HG03025 (cell line): ENCODE results near the gene HASPIN.
A peak's percentile ranks its signal among the peaks of the same experiment; 100 is the strongest.

Experiments used
- ATAC-seq: cut with Tn5 transposase; IDR thresholded peaks from one replicate; pipeline ENCODE4 v1.9.1; 2021; ENCODE audit warnings: mild to moderate bottlenecking, moderate library complexity; ENCODE audit not compliant: unreplicated experiment, low FRiP score

HASPIN gene

DNA sequence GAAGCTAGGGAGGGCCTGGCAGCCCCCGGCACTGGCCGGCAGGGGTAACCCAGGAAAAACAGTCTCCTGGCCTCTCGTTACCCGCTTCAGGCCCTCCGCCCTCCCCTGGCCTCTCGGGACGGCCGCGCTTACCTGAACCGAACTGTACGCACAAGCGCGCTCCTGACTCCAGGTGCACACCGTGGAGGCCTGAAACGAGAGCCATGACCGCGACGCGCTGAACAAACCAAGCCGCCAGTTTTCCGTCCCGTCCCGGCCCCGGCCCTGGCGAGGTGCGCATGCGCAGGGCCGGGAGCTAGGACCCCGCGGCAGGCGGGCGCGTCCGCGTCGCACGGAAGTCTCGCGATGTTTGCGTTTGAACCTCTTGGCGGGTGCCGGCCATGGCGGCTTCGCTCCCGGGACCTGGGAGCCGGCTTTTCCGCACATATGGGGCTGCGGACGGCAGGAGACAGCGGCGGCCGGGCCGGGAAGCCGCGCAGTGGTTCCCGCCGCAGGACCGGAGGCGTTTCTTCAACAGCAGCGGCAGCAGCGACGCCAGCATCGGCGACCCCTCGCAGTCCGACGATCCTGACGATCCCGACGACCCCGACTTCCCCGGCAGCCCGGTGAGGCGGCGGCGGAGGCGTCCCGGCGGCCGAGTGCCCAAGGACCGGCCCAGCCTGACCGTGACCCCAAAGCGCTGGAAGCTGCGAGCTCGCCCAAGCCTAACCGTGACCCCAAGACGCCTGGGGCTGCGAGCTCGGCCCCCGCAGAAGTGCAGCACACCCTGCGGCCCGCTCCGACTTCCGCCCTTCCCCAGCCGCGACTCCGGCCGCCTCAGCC, at the start of gene HASPIN:
HASPIN (plus strand) TSS at position 348 of the 822 bp plus-strand sequence; CDS start at position 381, 33 bp downstream.
- ATAC-seq: peak; percentile 82

DNA sequence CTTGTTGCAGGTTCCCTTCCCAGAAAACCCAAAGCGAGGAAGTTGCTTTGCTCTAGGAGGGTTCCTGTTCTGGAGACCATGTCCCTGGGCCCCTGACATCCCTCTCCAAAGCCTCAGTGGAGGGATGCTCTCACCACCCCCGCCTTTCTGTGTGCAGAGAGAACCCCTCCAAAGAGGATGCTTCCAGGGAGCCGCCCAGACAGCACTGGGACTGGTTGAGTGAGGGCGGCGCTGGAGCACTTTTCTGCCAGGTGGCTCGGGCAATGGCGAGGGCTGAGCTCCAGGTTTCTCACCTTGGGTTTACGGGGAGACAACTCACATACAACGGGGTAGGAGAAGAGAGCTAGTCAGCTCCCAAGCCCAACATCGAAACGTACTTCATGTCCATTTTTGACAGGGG, 47.8 kb upstream of the HASPIN start:
- ATAC-seq: no peak

DNA sequence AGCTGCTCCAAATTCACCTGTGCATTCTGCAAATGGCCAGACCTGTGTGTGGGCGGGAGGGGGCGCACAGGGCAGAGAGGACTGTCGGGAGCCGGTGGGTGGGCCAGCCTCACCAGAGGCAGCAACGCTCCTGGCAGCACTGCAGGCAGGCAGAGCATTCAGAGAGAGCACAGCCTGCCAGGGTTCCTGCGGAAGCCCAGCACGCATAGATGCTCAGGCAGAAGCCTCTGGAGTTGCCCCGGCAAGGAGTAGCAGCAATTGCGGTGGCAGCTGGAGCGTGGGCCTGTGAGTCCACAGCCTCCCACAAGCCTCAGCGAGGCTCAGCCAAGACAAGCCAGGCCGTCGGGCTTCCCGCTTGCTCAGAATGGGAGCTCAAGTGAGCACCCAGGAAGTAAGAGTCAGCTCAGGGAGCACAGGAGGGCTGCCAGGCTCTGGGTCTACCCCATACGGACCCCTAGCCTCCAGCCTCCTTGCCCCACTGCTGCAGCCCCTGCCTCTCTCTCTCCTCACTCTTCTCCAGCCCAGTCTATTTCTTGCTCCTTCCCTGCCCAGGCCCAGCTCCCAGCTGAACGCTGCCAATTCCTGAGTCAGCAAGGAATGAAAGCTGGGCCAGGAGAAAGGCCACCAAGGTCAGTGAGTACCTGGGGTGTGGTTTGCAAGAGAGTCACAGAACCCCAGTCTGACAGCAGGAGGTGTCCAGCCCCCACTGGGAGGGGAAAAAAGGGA, 45.4 kb upstream of the HASPIN start:
- ATAC-seq: no peak

DNA sequence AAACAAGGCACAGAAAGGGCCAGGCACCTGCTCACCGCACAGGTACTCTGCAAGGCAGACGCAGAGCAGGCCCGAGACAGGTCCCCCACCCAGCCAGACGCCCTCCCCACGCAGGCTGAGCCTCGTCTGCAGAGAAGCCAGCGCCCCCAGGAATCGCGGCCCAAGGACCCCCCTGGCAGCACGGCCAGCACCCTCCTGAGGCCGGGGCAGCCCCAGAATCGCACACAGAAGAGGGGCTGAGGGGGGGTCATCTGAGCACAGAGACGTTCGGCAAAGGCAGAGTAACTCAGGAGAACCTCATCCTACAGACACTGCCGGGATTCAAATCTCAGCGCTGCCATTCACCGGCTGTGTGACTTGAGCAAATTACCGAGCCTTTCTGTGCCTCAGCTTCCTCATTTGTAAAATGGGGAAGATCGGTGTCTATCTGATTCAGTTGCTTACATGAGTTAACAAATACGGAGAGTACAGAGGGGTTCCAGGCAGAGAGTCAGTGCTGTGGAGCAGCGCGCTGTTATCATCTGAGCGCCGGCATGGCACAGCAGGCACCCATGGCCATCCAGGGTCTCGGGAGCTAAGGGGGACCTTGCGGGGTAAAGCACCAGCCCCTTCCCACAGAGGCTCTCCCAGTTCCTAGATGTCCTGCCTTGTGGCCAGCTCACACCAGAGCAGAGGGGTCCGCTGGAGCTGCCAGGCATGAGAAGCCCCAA, 44.7 kb upstream of the HASPIN start:
- ATAC-seq: no peak

DNA sequence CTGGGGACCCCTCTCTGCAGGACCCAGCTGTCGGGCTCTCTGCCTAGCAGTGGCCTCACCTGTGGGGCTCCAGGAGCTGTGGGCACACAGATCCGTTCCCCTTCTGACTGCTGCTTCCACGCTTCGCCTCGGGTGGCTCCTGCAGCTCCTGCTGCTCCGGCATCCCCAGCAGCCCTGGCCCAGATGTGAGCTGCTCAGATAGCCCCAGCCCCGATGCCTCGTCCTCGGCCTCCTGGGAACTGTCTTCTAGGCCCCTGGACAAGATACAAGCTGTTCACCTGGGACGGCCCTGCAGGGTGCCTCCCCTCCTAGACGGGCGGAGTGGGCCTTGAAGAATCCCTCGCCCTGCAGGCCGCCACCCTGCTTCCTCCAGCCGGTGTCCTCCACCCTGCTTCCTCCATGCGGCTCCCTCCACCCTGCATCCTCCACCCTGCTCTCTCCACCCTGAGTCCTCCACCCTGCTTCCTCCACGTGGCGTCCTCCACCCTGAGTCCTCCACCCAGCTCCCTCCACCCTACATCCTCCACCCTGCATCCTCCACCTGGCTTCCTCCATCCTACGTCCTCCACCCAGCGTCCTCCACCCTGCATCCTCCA, 44.1 kb upstream of the HASPIN start:
- ATAC-seq: no peak

DNA sequence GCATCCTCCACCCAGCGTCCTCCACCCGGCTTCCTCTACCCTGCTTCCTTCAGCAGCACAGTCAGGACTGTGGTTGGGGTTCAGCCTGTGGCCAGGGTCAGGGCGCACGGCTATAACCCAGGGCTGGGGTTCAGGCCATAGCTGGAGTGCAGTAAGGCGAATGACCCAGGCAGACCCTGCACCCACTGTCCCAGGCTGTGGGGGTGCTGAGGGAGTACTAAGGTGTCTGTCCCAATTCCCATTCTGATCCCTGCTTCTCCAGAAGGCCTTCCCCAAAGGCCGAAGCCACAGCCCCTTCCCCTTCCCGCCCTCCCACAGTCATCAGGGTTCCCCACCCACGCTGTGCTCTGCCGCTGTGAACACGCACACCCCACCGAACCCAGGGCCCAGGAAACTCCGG, 42.6 kb upstream of the HASPIN start:
- ATAC-seq: no peak

DNA sequence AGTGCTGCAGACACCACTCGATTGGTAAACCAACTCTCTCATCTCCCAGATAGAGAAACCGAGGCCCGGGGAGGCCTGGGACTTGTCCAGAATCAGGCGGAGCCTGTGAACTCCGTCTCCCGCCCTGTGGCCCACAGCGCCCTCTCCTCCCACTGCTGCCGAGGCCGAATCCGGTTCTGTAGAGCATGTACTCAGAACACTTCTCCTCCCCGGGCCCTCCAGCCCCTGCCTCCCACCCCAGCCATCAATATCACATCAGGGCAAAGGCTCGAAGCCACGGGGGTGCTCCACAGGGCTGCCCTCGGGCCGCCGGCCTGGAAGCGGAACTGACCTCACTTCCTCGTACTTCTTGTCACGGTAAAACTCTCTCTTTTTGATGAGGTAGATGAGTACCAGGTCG, 42.1 kb upstream of the HASPIN start:
- no peak for ATAC-seq

DNA sequence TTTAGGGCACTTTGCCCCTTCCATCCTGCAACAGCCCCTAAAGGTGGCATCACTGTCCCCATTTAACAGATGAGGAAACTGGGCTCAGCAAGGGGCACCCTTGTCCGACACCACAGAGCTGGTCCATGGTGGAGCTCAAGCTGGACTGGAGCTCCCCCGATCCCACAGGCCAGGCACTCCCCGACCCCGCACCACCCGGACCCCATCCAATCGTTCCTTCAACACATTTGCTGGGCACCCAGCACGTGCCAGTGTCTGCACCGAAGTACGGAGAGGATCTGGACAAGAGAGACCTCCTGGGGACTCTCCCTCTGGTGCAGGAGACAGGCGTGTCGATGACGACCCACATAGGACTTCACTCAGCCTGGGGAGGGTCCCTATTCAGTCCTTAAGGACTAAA, 41.7 kb upstream of the HASPIN start:
- no peak for ATAC-seq

DNA sequence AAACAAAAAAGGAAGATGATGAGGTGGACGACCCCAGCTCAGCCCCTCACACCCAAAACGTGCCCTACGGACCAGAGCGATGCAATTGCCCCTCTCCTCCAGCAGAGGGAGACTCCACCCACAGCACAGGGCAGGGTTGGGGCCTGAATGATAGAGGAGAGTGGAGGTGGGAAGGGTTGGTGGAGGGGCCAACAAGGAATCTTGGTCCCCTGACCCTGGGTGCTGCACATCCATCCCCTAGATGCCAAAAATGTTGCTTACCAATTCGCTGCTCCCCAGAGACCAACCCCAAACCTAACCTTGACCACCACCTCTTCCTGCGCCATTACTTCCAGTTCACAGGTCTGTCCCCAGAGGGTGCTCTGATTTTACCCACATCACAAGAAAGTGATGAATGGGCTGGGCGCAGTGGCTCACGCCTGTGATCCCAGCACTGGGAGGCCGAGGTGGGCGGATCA, 40.6 kb upstream of the HASPIN start:
- ATAC-seq: no peak

DNA sequence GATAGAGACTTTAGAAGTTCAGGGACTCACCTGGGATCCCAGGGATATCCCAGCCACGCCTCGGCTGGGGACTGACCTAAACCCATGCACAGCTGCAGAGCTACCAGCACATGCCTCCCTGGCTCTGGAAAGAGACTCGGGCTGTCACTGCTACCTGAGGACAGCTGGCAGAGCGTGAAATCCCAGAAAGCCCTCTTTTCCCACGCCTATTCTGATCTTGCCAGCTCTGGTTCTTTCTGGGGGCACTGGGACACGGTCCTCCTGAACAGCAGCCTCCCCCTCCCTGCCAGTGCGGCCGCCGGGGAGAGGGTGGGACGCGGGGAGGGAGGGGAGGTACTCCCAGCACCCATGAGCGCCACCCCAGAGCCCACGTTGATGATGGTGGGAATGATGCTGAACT, 38.5 kb upstream of the HASPIN start:
- ATAC-seq: no peak

DNA sequence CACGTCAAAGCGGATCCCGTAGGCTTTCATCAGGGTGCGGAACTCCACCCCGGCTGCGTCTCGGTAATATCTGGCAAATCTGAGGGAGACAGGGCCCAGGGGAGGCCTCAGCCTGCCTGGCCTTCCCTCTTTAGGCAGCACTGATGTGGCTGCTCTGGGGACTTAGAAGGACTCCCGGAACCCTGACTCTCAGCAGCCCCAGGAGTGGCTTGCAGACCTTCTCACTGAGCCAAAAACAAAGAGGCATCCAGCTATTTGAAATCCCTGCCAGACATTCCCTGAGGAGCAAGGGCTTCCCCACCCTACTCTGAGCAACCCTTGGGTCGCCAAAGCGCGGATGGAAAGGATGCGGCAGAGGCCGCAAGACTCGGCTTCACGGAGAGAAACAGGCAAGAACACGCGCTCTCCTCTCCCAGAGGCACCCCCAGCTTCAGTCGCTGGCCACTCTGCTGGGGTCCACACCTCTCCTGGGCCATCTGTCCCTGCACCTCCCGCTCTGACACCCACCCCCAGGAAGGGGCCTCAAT, 35.6 kb upstream of the HASPIN start:
- ATAC-seq: no peak

DNA sequence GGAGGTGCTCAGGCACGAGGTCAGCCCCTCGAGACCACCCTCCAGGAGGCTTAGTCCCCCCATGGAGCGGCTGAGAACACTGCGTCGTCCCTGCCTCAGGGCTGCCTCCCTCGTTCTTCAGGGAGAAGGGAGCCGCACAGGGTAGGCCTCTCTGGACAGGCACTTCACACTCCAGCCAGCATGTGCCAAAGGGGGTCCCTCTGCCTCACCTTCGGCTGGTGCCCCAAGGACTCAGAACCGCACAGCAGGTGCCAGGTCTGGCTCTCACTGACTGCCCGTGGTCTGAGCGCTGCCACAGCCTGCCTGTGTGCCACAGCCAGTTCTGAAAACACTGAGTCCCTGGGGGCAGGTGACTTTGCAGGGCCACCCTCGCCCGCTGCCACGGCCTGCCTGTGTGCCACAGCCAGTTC, 34.8 kb upstream of the HASPIN start:
- ATAC-seq: no peak

DNA sequence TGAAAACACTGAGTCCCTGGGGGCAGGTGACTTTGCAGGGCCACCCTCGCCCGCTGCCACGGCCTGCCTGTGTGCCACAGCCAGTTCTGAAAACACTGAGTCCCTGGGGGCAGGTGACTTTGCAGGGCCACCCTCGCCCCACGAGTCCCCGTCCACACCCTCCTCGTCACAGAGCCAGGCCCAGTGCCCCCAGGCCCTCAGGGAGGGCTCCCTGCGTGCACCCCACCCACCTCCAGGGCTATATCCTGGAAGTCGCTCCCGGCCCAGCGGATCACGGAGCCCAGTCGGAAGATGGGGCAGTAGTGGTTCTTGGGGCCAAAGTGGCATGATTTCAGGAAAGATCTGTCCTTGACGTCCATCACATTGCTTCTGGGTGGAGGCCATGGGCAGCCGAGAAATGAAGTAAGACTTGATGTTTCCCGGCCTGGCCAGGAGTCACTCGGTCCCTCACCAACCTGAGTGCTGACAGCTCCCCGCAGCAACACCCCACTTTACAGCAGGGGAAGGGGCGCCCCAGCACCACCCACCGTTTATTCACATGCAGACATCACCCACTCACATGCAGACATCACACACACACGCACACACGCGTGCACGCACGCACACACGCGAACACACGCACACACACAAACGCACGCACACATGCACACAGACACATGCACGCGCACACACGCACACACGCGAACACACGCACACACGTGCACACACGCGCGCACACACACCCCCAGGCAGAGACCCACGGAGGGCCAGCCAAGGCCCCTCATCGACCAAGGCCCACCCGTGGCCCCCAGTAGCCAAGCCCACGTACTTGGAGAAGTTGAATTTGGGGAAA, 34.2 kb upstream of the HASPIN start:
- ATAC-seq: no peak

DNA sequence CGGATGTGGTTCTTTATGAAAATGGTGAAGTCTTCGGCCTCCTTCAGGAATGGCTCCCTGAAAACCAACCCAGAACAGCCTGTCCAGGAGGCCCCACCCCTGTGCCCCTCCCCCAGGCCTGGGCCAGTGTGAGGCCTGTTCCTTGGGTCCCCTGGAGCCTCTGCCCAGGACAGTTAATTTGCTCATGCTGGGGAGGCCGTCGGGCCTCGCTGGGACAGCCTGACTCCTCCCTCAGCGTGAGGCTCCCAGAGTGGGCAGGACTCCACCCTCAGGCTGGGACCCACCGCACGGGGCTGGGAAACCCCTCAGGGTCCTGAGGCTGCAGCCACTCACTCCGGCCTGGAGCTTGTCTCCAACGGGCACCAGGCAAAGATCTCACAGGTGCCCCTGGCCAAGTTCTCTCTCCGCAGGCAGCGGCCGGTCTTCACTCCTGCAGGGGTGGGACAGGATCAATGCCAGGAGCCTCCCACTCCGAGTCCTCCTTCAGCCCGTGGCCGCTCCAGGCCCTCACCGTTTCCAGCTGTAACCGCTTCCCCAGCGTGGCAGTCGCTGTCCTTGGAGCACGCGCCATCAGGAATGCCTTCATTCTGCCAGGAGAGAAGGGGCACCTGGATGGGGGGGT, 33.5 kb upstream of the HASPIN start:
- ATAC-seq: no peak

DNA sequence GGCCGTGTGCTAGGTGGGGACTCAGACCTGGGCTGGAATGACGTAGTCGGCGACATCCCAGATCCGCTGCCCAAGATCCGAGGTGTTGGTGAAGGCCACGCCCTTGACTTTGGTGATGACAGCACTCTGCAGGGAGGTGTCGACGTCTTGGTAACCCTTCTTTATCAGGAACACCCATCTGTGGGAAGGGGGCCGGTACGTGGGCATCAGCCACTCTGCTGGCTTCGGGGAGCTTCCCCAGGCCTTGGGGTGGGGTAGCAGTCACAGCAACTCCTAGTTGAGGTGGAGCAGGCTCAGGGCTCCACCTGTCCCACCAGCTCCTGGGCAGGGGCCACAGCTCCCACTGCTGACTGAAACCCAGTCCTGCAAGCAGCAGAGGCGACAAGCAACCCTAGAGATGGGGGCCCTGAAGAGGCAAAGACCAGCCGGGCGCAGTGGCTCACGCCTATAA, 32.1 kb upstream of the HASPIN start:
- ATAC-seq: no peak

DNA sequence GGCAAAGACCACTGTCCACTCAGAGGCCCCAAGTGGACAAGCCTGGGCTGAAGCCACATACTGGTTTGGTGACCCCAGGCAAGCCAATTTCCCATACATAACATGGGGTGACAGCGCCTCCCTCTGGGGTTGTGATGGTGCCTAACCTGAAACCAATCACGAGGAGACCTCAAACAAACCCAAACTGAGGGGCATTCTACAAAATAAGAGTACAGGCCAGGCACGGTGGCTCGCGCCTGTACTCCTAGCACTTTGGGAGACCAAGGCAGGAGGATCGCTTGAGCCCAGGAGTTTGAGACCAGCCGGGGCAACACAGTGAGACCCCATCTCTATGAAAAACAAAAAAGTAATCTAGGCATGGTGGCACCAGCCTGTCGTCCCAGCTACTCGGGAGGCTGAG, 31.4 kb upstream of the HASPIN start:
- ATAC-seq: no peak

DNA sequence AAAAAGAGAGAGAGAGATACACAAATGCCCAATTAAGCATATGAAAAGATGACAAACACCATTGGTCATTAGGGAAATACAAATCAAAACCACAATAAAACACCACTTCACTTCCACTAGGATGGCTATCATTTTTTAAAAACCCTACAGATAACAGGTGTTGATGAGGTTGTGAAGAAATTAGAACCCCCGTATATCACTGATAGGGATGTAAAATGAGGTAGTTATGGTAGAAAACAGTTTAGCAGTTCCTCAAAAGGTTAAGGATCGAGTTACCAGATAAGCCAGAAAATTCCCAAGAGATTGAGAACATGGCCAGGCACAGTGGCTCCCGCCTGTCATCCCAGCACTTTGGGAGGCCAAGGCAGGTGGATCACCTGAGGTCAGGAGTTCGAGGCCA, 30.6 kb upstream of the HASPIN start:
- no peak for ATAC-seq

DNA sequence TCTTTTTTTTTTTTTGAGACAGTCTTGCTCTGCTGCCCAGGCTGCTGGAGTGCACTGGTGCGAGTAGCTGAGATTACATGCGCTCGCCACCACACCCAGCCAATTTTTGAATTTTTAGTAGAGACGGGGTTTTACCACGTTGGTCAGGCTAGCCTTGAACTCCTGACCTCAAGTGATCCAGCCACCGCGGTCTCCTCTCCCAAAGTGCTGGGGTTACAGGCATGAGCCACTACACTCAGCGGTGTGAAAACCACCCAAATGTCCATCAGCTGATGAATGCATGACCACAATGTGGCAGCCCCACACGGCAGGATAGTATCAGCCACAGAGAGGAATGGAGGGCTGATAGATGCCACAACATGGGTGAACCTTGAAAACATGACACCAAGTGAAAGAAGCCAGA, 29.9 kb upstream of the HASPIN start:
- no peak for ATAC-seq

DNA sequence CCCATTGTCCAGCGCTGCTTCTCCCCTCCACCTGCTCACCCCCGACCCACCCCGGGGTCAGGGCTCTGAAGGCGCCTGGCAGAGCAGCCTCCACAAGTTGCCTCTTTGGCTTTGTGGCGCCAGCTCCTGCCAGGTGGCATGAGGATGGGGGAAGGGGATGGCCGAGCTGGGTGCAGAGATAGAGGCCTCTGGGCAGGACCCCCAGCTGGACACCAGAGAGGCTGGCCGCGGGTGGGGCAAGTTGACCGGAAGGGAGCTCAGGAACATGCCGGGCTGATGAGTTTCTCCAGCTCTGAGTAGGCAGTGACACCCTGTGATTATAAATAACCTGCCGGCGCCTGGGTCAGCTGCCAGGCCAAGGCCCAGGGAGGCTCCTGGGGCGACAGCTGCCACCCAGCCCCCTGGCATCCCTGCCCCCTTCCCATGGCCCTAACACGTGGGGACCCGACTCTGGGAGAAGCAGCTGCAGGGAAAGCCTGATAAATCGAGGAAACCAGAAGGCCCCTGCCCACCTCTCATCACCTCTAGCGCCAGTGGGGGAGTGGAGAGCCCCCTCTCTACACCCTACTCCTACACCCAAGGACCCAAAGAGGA, 28.5 kb upstream of the HASPIN start:
- ATAC-seq: no peak
